GM13976 (cell line): ENCODE results near the gene THADA.

ENCODE experiments used
- DNase-seq: peaks from one replicate; pipeline ENCODE4 v3.0.0; 2012; ENCODE audit warnings: low spot score
- in situ Hi-C: fragments of 300-500 bp; cut with MboI; formaldehyde crosslinking; loops from one replicate; pipeline ENCODE4 v1.12.0; 2022; ENCODE audit warnings: low sequenced_read_pairs, mixed read lengths, inconsistent platforms; ENCODE audit not compliant: unreplicated experiment
- TF ChIP-seq, protein P1 (sequence below): IDR thresholded peaks from 2 replicates; pipeline ENCODE4 v1.5.1; 2012; ENCODE audit warnings: borderline replicate concordance, mild to moderate bottlenecking; ENCODE audit not compliant: insufficient read depth; ENCODE audit errors: extremely low read depth, missing control alignments, control extremely low read depth

Gene THADA

DNA sequence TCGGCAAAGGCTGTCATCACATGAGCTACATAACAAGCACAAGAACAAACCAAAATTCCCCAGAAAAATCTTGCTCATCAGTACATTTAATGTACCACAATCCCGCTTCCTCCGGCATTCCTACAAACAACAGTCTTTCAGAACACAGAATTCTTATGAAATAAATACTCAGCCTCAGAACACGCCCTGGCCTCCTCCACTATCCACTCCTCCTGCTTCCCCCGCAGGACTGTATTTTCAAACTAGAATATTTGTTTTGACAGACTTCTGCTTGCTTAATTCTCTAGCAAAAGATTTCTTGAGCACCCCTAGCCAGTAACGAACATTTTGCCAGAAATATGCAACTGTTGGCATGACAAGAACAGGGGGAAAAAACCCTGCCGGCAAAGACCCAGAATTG lies 131.2 kb downstream of the THADA start:
- in situ Hi-C loops: no loop called here
- DNase-seq: no peak

DNA sequence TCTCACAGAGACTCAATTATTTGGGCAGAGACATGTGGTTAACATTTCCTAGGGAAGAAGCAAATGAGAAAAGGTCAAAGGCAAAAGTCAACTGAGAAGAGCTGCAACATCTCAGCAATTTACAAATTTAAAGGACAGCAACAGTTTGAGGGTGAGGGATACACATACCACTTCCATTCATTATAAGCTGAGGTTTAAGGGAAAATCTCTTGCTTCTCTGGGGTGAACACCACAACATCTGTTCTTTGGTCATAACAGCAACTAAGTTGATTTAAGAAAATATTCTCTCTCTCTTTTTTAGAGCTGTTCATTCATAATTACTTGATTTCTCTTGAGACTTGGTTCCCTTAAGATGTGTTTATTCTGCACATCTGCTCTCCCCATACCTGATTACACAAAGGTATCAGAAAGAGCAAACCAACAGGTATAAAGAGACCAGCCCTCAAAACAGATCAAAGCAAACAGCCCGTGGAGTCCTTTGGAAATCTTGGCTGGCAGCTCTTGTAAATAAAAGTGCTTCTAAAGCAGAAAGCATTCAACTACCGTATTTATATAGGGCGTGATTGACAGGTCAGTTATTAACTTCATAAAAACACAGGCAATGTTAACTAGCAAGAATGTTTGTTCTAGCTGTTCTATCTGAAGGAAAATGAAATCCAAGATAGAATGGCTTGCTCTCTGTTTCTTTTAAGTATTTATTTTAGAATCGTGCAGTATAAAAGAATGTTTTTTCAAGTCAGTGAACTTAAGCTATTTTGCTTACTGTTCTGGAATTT lies 132.8 kb downstream of the THADA start:
- no peak for DNase-seq
- TF ChIP-seq, protein P1, sequence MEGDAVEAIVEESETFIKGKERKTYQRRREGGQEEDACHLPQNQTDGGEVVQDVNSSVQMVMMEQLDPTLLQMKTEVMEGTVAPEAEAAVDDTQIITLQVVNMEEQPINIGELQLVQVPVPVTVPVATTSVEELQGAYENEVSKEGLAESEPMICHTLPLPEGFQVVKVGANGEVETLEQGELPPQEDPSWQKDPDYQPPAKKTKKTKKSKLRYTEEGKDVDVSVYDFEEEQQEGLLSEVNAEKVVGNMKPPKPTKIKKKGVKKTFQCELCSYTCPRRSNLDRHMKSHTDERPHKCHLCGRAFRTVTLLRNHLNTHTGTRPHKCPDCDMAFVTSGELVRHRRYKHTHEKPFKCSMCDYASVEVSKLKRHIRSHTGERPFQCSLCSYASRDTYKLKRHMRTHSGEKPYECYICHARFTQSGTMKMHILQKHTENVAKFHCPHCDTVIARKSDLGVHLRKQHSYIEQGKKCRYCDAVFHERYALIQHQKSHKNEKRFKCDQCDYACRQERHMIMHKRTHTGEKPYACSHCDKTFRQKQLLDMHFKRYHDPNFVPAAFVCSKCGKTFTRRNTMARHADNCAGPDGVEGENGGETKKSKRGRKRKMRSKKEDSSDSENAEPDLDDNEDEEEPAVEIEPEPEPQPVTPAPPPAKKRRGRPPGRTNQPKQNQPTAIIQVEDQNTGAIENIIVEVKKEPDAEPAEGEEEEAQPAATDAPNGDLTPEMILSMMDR: no peak
- in situ Hi-C loops: no loop called here

More for the DNA sequence above, 131.2 kb downstream of the THADA start:
- TF ChIP-seq, protein P1: no peak

DNA sequence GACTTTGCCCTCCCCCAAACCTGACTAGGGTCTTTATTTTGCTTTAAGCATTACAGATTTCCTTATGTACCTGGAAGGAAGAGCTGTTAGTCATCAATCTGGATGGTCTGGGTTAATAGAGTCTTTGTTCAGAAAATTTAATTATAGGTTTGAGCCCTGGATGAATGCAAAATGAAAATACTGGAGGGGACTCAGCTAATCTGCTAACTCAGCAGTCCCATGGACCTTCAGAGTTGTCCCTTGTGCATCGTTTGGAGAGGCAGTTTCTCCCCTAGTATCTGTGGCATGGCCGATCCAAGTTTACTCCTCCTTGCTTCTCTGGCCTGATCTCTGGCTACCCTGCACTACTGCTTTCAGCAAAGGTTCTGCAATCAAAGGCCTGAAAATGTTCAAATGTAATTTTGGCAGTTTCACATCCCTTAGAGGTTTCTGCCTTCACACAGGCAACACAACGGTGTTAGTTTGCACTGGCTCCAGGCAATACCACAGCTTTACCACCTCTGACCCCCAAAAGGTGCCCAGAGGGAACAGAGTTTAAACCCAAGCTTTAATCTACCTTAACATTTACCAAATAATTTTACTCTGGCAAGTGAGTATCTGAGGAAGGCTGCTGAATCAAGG lies 134.3 kb downstream of the THADA start:
- TF ChIP-seq, protein P1: no peak
- in situ Hi-C loops: no loop called here
- peak; percentile 41 for DNase-seq

DNA sequence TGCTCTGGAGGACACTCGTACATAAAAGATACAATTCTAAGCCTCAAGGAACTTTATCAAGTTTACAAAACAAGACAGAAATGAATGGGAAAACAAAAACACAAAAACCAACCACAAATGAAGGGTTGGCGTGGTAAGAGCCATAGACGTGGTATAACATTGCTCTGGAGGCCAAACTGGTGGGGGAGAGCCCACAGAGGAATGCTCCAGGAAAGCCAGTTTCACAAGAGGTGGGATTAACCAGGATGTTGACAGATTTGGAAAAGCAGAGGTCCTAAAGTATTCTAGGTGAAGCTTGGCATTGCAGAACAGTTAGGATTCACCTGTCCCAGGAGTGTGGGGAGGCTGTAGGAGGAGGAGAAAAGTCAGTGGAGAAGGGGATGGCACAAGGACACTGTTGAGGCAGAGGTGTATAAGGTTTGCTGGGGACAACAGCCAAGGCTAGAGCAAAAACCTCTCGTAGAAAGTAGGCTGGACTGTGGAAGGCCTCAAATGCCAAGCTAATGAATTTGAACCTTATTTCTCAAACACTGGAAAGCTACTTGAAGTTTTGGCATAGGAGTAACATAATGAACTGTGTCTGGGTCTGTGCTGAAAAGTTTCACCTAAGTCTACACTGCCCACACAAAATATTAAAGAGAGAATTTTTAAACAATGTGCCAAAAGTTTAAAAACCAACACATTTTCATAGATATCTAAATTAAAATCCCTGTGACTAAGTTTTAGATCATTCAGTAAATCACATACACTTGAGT lies 135.1 kb downstream of the THADA start:
- DNase-seq: no peak
- in situ Hi-C loops: no loop called here
- TF ChIP-seq, protein P1: no peak

DNA sequence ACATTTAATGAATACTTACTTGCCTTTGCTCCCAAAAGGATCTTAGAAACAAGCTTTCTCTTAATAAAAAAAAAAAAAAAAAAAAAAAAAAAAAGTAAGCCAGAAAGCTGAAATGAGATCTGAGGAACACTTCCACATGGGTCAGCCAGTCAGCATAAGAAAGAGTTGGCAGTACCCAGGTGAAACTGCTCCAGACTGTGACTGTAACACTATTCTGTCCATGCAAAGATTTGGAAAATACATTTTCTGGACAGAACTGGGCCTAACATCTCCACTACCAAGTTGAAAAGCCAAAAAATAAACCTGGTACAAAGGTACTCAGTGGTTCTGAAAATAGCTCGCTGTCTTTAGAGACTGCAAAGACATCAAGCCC lies 135.7 kb downstream of the THADA start:
- in situ Hi-C loops: no loop called here
- TF ChIP-seq, protein P1: no peak
- DNase-seq: no peak

DNA sequence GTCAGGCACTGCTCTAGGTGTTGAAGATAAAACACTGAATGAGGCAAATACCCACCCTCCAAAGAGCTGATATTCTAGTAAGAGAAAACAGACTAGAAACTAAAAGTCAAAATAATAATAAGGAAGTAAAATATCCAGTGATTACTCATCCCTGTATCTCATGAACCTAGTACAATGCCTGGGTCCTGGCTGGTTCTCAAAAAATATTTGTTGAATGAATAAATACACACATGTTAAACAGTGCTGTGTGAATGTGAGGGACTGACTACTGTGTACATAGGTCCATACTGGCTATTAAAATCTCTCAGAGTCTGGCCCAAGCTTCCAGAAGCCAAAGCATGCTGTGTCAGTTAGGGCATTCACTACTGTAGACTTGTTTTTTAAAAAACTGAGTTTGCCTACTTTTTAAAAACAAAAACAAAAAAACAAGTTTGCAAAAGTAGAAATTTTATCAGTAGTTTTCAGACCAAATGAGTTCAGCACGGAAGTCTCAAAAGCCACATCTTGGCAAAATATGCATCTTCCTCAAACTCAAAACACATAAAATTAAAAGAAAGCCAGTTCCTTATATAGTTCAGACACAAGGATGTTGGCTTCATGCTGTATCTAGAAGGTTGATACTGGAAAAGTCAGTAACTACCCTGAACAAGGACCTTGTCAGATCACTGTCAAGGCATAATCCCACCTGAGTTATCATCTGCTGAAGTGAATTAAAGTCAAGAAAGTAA lies 136.2 kb downstream of the THADA start:
- in situ Hi-C loops: no loop called here
- no peak for DNase-seq
- TF ChIP-seq, protein P1: no peak
